A549 (cell line): Measurements from ENCODE around the gene DNAH17. TPM values are rescaled to one million over a fixed set of nuclear protein-coding genes. Genes with fewer than 3 reads are reported as not detected.

Experiments used
- ATAC-seq, 2 experiments: fragments of 200-7000 bp in 1 of 2; fragments of >200 bp in 1 of 2; cut with Nextera tagmentation in 1 of 2; cut with Tn5 transposase in 1 of 2; 3 replicates each; pipeline versions ENCODE4 v1.8.0 to v1.9.1; 2018 to 2020; ENCODE audit warnings: mild to moderate bottlenecking in 1 of 2, moderate library complexity in 1 of 2
- CTCF ChIA-PET: fragments of 300-600 bp; sonication (Branson Sonifier 250); formaldehyde crosslinking; extraction: SDS; loops from one replicate; lab custom pipeline; 2021; ENCODE audit warnings: antibody characterized with exemption, inconsistent platforms; lab: Yijun Ruan, JAX
- POLR2A ChIA-PET: fragments of 350-600 bp; formaldehyde crosslinking; extraction: SDS; loops from one replicate; lab custom pipeline; 2021; ENCODE audit warnings: antibody characterized with exemption, inconsistent platforms; lab: Yijun Ruan, JAX
- DNase-seq, 2 experiments: peaks; one replicate each; pipeline versions ENCODE4 v3.0.0 to v3.0.0-alpha.2; 2011 to 2016; ENCODE audit warnings: low read depth in 1 of 2, low spot score in 1 of 2
- FAIRE-seq: peaks from 2 replicates; lab custom pipeline; 2011; peaks lifted over from hg19 to GRCh38; lab: Jason Lieb, UNC
- H3K27ac ChIP-seq, 2 experiments: fragments of >200 bp; sonication (Bioruptor Twin); formaldehyde crosslinking; 3 replicates each; pipeline ENCODE4 v1.5.1; 2016 to 2017
- H3K4me1 ChIP-seq: fragments of >200 bp; sonication (Bioruptor Twin); formaldehyde crosslinking; 3 replicates; pipeline ENCODE4 v1.6.1; 2016
- H3K4me2 ChIP-seq: fragments of >200 bp; sonication (Bioruptor Twin); formaldehyde crosslinking; 3 replicates; pipeline ENCODE4 v1.6.1; 2016
- H3K4me3 ChIP-seq: fragments of >200 bp; sonication (Bioruptor Twin); formaldehyde crosslinking; 3 replicates; pipeline ENCODE4 v1.5.1; 2016
- H3K9me3 ChIP-seq: fragments of >200 bp; sonication (Bioruptor Twin); formaldehyde crosslinking; 3 replicates; pipeline ENCODE4 v1.6.1; 2016
- E2F6 ChIP-seq: IDR thresholded peaks from 2 replicates; pipeline ENCODE4 v1.6.1; 2012; ENCODE audit warnings: low read depth, borderline replicate concordance
- ESRRA ChIP-seq: fragments of 150-350 bp; IDR thresholded peaks from 2 replicates; pipeline ENCODE4 v1.6.1; 2014; ENCODE audit warnings: mild to moderate bottlenecking, low read length, borderline replicate concordance
- FOSL2 ChIP-seq, 2 experiments: fragments of 450-650 bp in 1 of 2; fragments of >200 bp in 1 of 2; sonication (Bioruptor Twin) in 1 of 2; formaldehyde crosslinking; IDR thresholded peaks; 2 replicates each; pipeline versions ENCODE4 v1.5.0 to v1.6.1; 2016 to 2020; ENCODE audit warnings: mild to moderate bottlenecking in 1 of 2, moderate library complexity in 1 of 2
- GATA3 ChIP-seq: IDR thresholded peaks from 2 replicates; pipeline ENCODE4 v1.6.1; 2012; ENCODE audit warnings: borderline replicate concordance
- HOXB5 ChIP-seq: fragments of 250-450 bp; sonication (Bioruptor Pico); IDR thresholded peaks from 2 replicates; pipeline ENCODE4 v1.5.0; 2020; ENCODE audit warnings: mild to moderate bottlenecking, moderate library complexity
- JUN ChIP-seq, 2 experiments: fragments of >200 bp; sonication (Bioruptor Twin); formaldehyde crosslinking; IDR thresholded peaks; 2 replicates in 1 of 2; 3 replicates in 1 of 2; pipeline ENCODE4 v1.6.1; 2016 to 2017
- KDM5A ChIP-seq: fragments of 200-600 bp; sonication (generic); IDR thresholded peaks from 2 replicates; pipeline ENCODE4 v1.6.1; 2016; ENCODE audit warnings: antibody characterized with exemption, mild to moderate bottlenecking
- MAX ChIP-seq: IDR thresholded peaks from 2 replicates; pipeline ENCODE4 v1.6.1; 2012
- MYC ChIP-seq: IDR thresholded peaks from 2 replicates; pipeline ENCODE4 v1.6.1; 2012; ENCODE audit warnings: mild to moderate bottlenecking, inconsistent platforms, low read length, improper control_type of control experiment, borderline replicate concordance
- PHF8 ChIP-seq: fragments of 200-600 bp; sonication (generic); IDR thresholded peaks from 2 replicates; pipeline ENCODE4 v1.6.1; 2016; ENCODE audit warnings: low read depth, mild to moderate bottlenecking, antibody characterized with exemption, moderate library complexity, borderline replicate concordance
- POLR2A ChIP-seq: IDR thresholded peaks from 2 replicates; pipeline ENCODE4 v1.6.1; 2012; ENCODE audit warnings: mild to moderate bottlenecking, low read length
- RARB ChIP-seq: fragments of 250-450 bp; sonication (Bioruptor Pico); IDR thresholded peaks from 2 replicates; pipeline ENCODE4 v1.8.0; 2021; ENCODE audit warnings: mild to moderate bottlenecking, moderate library complexity
- REST ChIP-seq: fragments of 200-600 bp; sonication (generic); IDR thresholded peaks from 2 replicates; pipeline ENCODE4 v1.6.1; 2016; ENCODE audit warnings: antibody characterized with exemption, mild to moderate bottlenecking, moderate library complexity
- RFX5 ChIP-seq: fragments of 450-650 bp; IDR thresholded peaks from 2 replicates; pipeline ENCODE4 v1.7.1; 2014; ENCODE audit warnings: antibody characterized with exemption, mild to moderate bottlenecking, moderate library complexity
- SREBF2 ChIP-seq: fragments of 450-650 bp; IDR thresholded peaks from 2 replicates; pipeline ENCODE4 v1.6.1; 2014; ENCODE audit warnings: mild to moderate bottlenecking, moderate library complexity
- TP53 ChIP-seq: fragments of 250-450 bp; sonication (Bioruptor Pico); IDR thresholded peaks from 2 replicates; pipeline ENCODE4 v1.5.0; 2021; ENCODE audit warnings: mild to moderate bottlenecking, moderate library complexity
- USF2 ChIP-seq: fragments of 450-650 bp; IDR thresholded peaks from 2 replicates; pipeline ENCODE4 v1.6.1; 2014; ENCODE audit warnings: antibody characterized with exemption
- ZFP36 ChIP-seq: fragments of 450-650 bp; IDR thresholded peaks from 2 replicates; pipeline ENCODE4 v1.6.1; 2014; ENCODE audit warnings: borderline replicate concordance; ENCODE audit not compliant: partially characterized antibody
- ZNF302 ChIP-seq: fragments of 250-450 bp; sonication (Bioruptor Pico); IDR thresholded peaks from 2 replicates; pipeline ENCODE4 v1.9.0; 2021; ENCODE audit warnings: inconsistent platforms, mild to moderate bottlenecking, moderate library complexity
- ZSCAN20 ChIP-seq: fragments of 250-450 bp; sonication (Bioruptor Pico); IDR thresholded peaks from 2 replicates; pipeline ENCODE4 v1.8.0; 2022; ENCODE audit warnings: mild to moderate bottlenecking, moderate library complexity
- WGBS: methylation state at CpG from one replicate; pipeline ENCODE4 v1.1.6; 2017; ENCODE audit errors: missing lambda C conversion rate; 5-methylcytosine and 5-hydroxymethylcytosine counted together
- polyA plus RNA-seq, 4 experiments: library from polyadenylated mRNA; depleted of rRNA in 3 of 4; stranded (reverse); fragments of >200 nt; fragmentation: RNase III in 1 of 4; extraction: RNeasy Plus Mini Kit Qiagen cat#74134 plus additional on column Dnase treatment in 1 of 4; gene quantifications; 2 replicates in 3 of 4; 3 replicates in 1 of 4; pipeline ENCODE4 v1.2.3, GENCODE V29; 2011 to 2017

Gene DNAH17
- polyA plus RNA-seq, 2 of the 4 experiments (the other 2 are of a cell fraction): 0.21 to 0.26 TPM

- ATAC-seq (peak in 1 of 2 experiments; percentile 5; a peak in 2 of 6 replicates), FAIRE-seq (no peak), DNase-seq (no peak)
- Histone ChIP-seq H3K27ac (peak overlapping the region; percentile 86 to 90), H3K4me1 (peaks cover 15% of the 10 kb centered on the region), H3K9me3 (no peaks in the 10 kb centered on the region), H3K4me3 (peak overlapping the region; percentile 86), H3K4me2 (peak overlapping the region; percentile 91)
- no peak for TF ChIP-seq ZNF302 (CRISPR knock-in tag)
- TF ChIP-seq POLR2A: peak; percentile 23; the same call in 1 of the 2 replicates
- no peak for TF ChIP-seq HOXB5
- TF ChIP-seq ZSCAN20 (CRISPR knock-in tag): no peak
- TF ChIP-seq TP53 (CRISPR knock-in tag): no peak
- no peak for TF ChIP-seq PHF8
- ChIA-PET CTCF (interaction anchor here (0.6 to 8.2 kb wide), 8 partner anchors 9 to 316 kb away, joined by 3 to 71 read pairs (median 4); no protein-coding TSS in a partner anchor), POLR2A (no interaction called here)
- WGBS: 88% methylated on average over 29 of the region's 32 CpGs
These were observed 91.7 kb downstream of the DNAH17 start for GRCh38 chr17:78485290-78486168.

GRCh38 chr17:78484271-78485246, 92.6 kb downstream of the DNAH17 start:
- CTCF ChIA-PET: interaction anchor here (0.6 to 8.2 kb wide), 9 partner anchors 7 to 344 kb away, joined by 3 to 71 read pairs (median 4); no protein-coding TSS in a partner anchor
- ATAC-seq: peak; percentile 89 to 97
- H3K4me2 ChIP-seq: peak overlapping the region; percentile 91
- DNase-seq: peak; percentile 58 to 93
- no peak for TF ChIP-seq KDM5A
- TF ChIP-seq RFX5: no peak
- TF ChIP-seq JUN (IDR thresholded peaks at IDR 0.05): peak; percentile 22 to 41; a peak in 1 of 5 replicates
- no peak for TF ChIP-seq GATA3
- no peak for TF ChIP-seq ZFP36
- no peak for TF ChIP-seq RARB (CRISPR knock-in tag)
- 0 out of 2 replicates have a peak, but pooled peaks have one; percentile 21 for TF ChIP-seq E2F6
- TF ChIP-seq MYC: 0 out of 2 replicates have a peak, but pooled peaks have one; percentile 45
- 0 out of 2 replicates have a peak, but pooled peaks have one; percentile 11 for TF ChIP-seq SREBF2
- no peak for TF ChIP-seq ESRRA
- peak; percentile 70; the same call in 1 of the 2 replicates for TF ChIP-seq PHF8
- TF ChIP-seq FOSL2 (IDR thresholded peaks at IDR 0.05): no peak
- no peak for TF ChIP-seq FOSL2 (CRISPR knock-in tag; IDR thresholded peaks at IDR 0.05)
- TF ChIP-seq USF2: 0 out of 2 replicates have a peak, but pooled peaks have one; percentile 28
- peak; percentile 84 for TF ChIP-seq POLR2A
- peak; percentile 66 for TF ChIP-seq MAX
- no peak for TF ChIP-seq REST
- TF ChIP-seq, all 56 proteins: peak for 8
- POLR2A ChIA-PET: interaction anchor here (0.7 to 1.5 kb wide), 3 partner anchors 8 to 340 kb away, joined by 4 to 6 read pairs (median 6); no protein-coding TSS in a partner anchor
- Histone ChIP-seq H3K27ac (peak overlapping the region; percentile 86 to 90), H3K4me1 (peaks cover 15% of the 10 kb centered on the region), H3K9me3 (no peaks in the 10 kb centered on the region), H3K4me3 (peak overlapping the region; percentile 86)
- FAIRE-seq: no peak
- 2% methylated on average over 29 of the region's 43 CpGs for WGBS
